GM12892 (cell line): ENCODE measurements around the gene ZCCHC8.
"Not testable (repeated sequence)": the region's sequence is repeated elsewhere in the genome, so short reads cannot be mapped to it uniquely, and the experiment has no call there.

Source experiments
- POLR2A ChIP-seq: IDR thresholded peaks from 2 replicates; pipeline ENCODE4 v1.6.1; 2011; ENCODE audit warnings: low read depth, low read length, control low read depth
- POLR2AphosphoS5 ChIP-seq: IDR thresholded peaks from 2 replicates; pipeline ENCODE4 v1.6.1; 2011; ENCODE audit warnings: low read depth, low read length, control low read depth
- TAF1 ChIP-seq: IDR thresholded peaks from 2 replicates; pipeline ENCODE4 v1.6.1; 2011; ENCODE audit warnings: low read depth, mild to moderate bottlenecking, control low read depth, low read length, borderline replicate concordance

GRCh38 chr12:122513028-122513427, 12.3 kb upstream of the ZCCHC8 start:
- not testable (repeated sequence) for TF ChIP-seq POLR2AphosphoS5, POLR2A, TAF1
